HG03039 (cell line): ENCODE measurements around the gene SPSB4.
"Not testable (repeated sequence)": the region's sequence is repeated elsewhere in the genome, so short reads cannot be mapped to it uniquely, and the experiment has no call there.

Experiments used
- ATAC-seq: cut with Tn5 transposase; IDR thresholded peaks from one replicate; pipeline ENCODE4 v1.9.1; 2021; ENCODE audit warnings: mild to moderate bottlenecking, moderate library complexity; ENCODE audit not compliant: unreplicated experiment

Gene SPSB4

GRCh38 chr3:141093971-141094684 is 43.0 kb downstream of the SPSB4 start:
- ATAC-seq: no peak

- ATAC-seq: no peak
Observed at GRCh38 chr3:141094790-141095545, 43.8 kb downstream of the SPSB4 start.

GRCh38 chr3:141095546-141095937 is 44.4 kb downstream of the SPSB4 start:
- no peak for ATAC-seq

- ATAC-seq: no peak
Observed at GRCh38 chr3:141096164-141096563, 45.0 kb downstream of the SPSB4 start.

GRCh38 chr3:141096981-141097380 is 45.8 kb downstream of the SPSB4 start:
- no peak for ATAC-seq

GRCh38 chr3:141100112-141100511 is 49.0 kb downstream of the SPSB4 start:
- ATAC-seq: no peak

GRCh38 chr3:141100531-141101320 is 49.6 kb downstream of the SPSB4 start:
- ATAC-seq: no peak

- ATAC-seq: no peak
Observed at GRCh38 chr3:141102372-141102771, 51.2 kb downstream of the SPSB4 start.

GRCh38 chr3:141103067-141103466 is 51.9 kb downstream of the SPSB4 start:
- no peak for ATAC-seq

GRCh38 chr3:141103503-141103902 is 52.4 kb downstream of the SPSB4 start:
- no peak for ATAC-seq

- ATAC-seq: no peak
Observed at GRCh38 chr3:141104151-141104821, 53.1 kb downstream of the SPSB4 start.

- no peak for ATAC-seq
Observed at GRCh38 chr3:141105828-141106628, 54.9 kb downstream of the SPSB4 start.

GRCh38 chr3:141106842-141107241 is 55.7 kb downstream of the SPSB4 start:
- no peak for ATAC-seq

GRCh38 chr3:141108039-141108438 is 56.9 kb downstream of the SPSB4 start:
- no peak for ATAC-seq

- ATAC-seq: no peak
Observed at GRCh38 chr3:141109751-141110150, 58.6 kb downstream of the SPSB4 start.

- no peak for ATAC-seq
Observed at GRCh38 chr3:141110322-141110721, 59.2 kb downstream of the SPSB4 start.

- ATAC-seq: no peak
Observed at GRCh38 chr3:141111364-141112155, 60.4 kb downstream of the SPSB4 start.

GRCh38 chr3:141112686-141113297 is 61.6 kb downstream of the SPSB4 start:
- no peak for ATAC-seq

- not testable (repeated sequence) for ATAC-seq
Observed at GRCh38 chr3:141113680-141114079, 62.5 kb downstream of the SPSB4 start.
